Stomach (tissue), 4 donors: ENCODE data around the gene UQCRFS1.

Source experiments
- CTCF ChIP-seq, 7 experiments: fragments of 450-650 bp in 4 of 7; fragments of 200-600 bp in 3 of 7; sonication (generic) in 3 of 7; IDR thresholded peaks; one replicate each; pipeline ENCODE4 v1.5.1; 2016 to 2019; ENCODE audit warnings: antibody characterized with exemption in 7 of 7, control low read depth in 2 of 7, mild to moderate bottlenecking in 1 of 7
- EP300 ChIP-seq: sonication (generic); formaldehyde crosslinking; IDR thresholded peaks from one replicate; pipeline ENCODE4 v1.6.1; 2017; ENCODE audit warnings: antibody characterized with exemption
- POLR2A ChIP-seq, 4 donors: fragments of 450-650 bp; IDR thresholded peaks; one replicate each; pipeline ENCODE4 v1.6.1; 2016; ENCODE audit warnings: antibody characterized with exemption in 4 of 4, control low read depth in 2 of 4, mild to moderate bottlenecking in 1 of 4, moderate library complexity in 1 of 4
- POLR2AphosphoS5 ChIP-seq, 3 donors: sonication (generic); formaldehyde crosslinking; IDR thresholded peaks; one replicate each; pipeline ENCODE4 v1.6.1; 2016; ENCODE audit warnings: antibody characterized with exemption in 3 of 3

GRCh38 chr19:29206453-29206852 is 6.5 kb downstream of the UQCRFS1 start:
- no peak for TF ChIP-seq CTCF (IDR thresholded peaks at IDR 0.05)
- TF ChIP-seq EP300, result no peak
- TF ChIP-seq POLR2A (IDR thresholded peaks at IDR 0.05), result no peak
- no peak for TF ChIP-seq POLR2AphosphoS5 (IDR thresholded peaks at IDR 0.05)
